KMS-11 (cell line): ENCODE results near the gene STN1.

Source experiments
- H2AFZ ChIP-seq: fragments of 200-600 bp; sonication (generic); 2 replicates; pipeline ENCODE4 v1.6.1; 2016; ENCODE audit warnings: antibody characterized with exemption, mixed run types, low read depth
- H3K27ac ChIP-seq: fragments of 200-600 bp; sonication (generic); 2 replicates; pipeline ENCODE4 v1.6.1; 2016; ENCODE audit warnings: mild to moderate bottlenecking, mixed run types
- H3K27me3 ChIP-seq: fragments of 200-600 bp; sonication (generic); 2 replicates; pipeline ENCODE4 v1.6.1; 2017; ENCODE audit warnings: mild to moderate bottlenecking, low read depth, mixed run types, moderate library complexity; ENCODE audit not compliant: insufficient read depth
- H3K36me3 ChIP-seq: fragments of 200-600 bp; sonication (generic); 2 replicates; pipeline ENCODE4 v1.6.1; 2017; ENCODE audit warnings: mild to moderate bottlenecking, mixed run types; ENCODE audit not compliant: insufficient read depth
- H3K4me1 ChIP-seq: fragments of 200-600 bp; sonication (generic); 2 replicates; pipeline ENCODE4 v1.6.1; 2016; ENCODE audit warnings: mild to moderate bottlenecking, low read depth, mixed run types; ENCODE audit not compliant: poor library complexity, severe bottlenecking
- H3K4me2 ChIP-seq: fragments of 200-600 bp; sonication (generic); 2 replicates; pipeline ENCODE4 v1.7.0; 2016; ENCODE audit warnings: mild to moderate bottlenecking, mixed run types
- H3K4me3 ChIP-seq: fragments of 200-600 bp; sonication (generic); IDR thresholded peaks from 2 replicates; pipeline ENCODE4 v1.6.1; 2017; ENCODE audit warnings: low read depth, low read length, mixed read lengths; ENCODE audit not compliant: insufficient read depth
- H3K79me2 ChIP-seq: fragments of 200-600 bp; sonication (generic); 2 replicates; pipeline ENCODE4 v1.6.1; 2016; ENCODE audit warnings: low read depth, mixed run types; ENCODE audit not compliant: insufficient read depth
- H3K9ac ChIP-seq: fragments of 200-600 bp; sonication (generic); 2 replicates; pipeline ENCODE4 v1.6.1; 2016; ENCODE audit warnings: mild to moderate bottlenecking, mixed run types
- H4K20me1 ChIP-seq: fragments of 200-600 bp; sonication (generic); 2 replicates; pipeline ENCODE4 v1.6.1; 2016; ENCODE audit warnings: mild to moderate bottlenecking, mixed run types; ENCODE audit not compliant: insufficient read depth
- CTCF ChIP-seq: fragments of 200-600 bp; sonication (generic); conservative IDR thresholded peaks from 2 replicates; pipeline ENCODE4 v1.6.1; 2017; ENCODE audit warnings: low read depth, mild to moderate bottlenecking, antibody characterized with exemption, low read length, moderate library complexity, mixed read lengths

STN1 gene

DNA sequence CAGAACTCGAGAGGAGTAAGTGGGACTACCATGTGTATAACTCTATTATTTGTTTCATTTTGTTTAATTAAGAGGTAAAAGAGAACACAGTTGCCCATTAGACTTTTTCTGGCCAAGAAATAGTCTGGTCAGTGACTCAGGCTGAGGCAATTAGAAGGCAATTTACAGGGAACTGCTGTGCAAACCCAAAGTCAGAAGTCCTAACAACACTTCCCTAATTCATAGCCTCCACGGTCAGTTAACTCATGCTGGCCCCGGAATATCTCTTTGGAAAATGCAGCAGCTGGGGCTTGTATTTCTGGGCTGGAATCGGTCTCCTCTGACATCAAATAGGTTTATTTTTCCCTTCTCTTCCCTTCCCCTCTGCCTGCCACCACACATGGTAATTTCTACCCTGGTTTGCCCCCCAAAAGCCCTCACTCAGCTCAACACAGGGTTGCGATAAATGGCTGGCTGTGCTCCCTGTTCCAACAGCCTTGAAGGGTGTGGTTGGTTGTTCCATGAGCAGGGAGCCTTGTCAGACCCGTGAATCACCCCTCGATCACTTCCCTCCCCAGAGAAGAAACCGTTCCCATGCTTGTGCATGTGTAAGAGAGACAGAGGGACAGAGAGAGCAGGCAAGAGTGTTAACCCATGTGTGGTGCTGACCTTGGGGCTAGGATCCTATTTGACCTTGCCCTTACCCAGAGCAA lies 68.0 kb downstream of the STN1 start:
- H3K4me1 ChIP-seq, result no peaks in the 10 kb centered on the region
- H4K20me1 ChIP-seq, result no peaks in the 10 kb centered on the region
- H3K27me3 ChIP-seq, result peaks cover 3% of the 10 kb centered on the region
- H3K9ac ChIP-seq, result no peak overlapping the region
- H3K79me2 ChIP-seq, result no peaks in the 10 kb centered on the region
- H3K36me3 ChIP-seq, result no peaks in the 10 kb centered on the region
- H3K4me3 ChIP-seq, result no peak overlapping the region
- no peak overlapping the region for H2AFZ ChIP-seq
- H3K4me2 ChIP-seq, result no peak overlapping the region
- TF ChIP-seq CTCF, result no peak
- no peak overlapping the region for H3K27ac ChIP-seq

DNA sequence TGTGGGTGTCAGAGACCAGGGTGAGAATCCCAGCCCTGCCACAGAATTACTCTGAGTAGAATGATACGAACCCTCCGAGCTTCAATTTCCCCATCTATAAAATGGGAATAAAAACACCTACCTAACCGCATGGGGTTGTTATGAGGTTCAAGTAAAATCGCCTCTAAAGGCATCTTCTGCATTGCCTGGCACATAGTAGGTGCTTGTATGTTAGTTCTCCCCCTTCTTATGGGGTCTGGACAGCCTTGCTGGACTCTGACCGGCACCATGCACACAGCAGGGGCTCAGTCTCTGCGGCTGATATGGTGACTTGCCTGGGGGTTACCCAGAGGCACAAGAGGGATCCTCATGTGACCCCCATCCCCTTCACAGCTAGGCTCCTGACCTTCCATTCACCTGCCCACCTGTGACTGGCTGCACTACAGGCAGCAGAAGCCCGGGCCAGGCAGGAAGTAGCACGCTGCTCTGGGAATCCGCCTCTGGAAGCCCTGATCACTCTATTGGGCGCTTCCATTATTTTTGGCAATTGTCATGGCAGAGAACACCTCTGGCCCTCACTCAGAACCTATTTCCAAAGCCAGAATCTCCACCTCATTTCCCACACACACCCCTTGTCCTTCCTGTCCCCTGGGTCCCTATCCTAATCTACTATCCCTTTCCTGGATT lies 68.6 kb downstream of the STN1 start:
- no peaks in the 10 kb centered on the region for H4K20me1 ChIP-seq
- no peaks in the 10 kb centered on the region for H3K36me3 ChIP-seq
- H3K9ac ChIP-seq, result no peak overlapping the region
- H3K27ac ChIP-seq, result no peak overlapping the region
- no peak for TF ChIP-seq CTCF
- no peak overlapping the region for H3K4me3 ChIP-seq
- H3K4me2 ChIP-seq, result no peak overlapping the region
- H3K27me3 ChIP-seq, result no peaks in the 10 kb centered on the region; the same call in 1 of the 2 replicates
- no peak overlapping the region for H2AFZ ChIP-seq
- no peaks in the 10 kb centered on the region for H3K4me1 ChIP-seq
- H3K79me2 ChIP-seq, result no peaks in the 10 kb centered on the region

DNA sequence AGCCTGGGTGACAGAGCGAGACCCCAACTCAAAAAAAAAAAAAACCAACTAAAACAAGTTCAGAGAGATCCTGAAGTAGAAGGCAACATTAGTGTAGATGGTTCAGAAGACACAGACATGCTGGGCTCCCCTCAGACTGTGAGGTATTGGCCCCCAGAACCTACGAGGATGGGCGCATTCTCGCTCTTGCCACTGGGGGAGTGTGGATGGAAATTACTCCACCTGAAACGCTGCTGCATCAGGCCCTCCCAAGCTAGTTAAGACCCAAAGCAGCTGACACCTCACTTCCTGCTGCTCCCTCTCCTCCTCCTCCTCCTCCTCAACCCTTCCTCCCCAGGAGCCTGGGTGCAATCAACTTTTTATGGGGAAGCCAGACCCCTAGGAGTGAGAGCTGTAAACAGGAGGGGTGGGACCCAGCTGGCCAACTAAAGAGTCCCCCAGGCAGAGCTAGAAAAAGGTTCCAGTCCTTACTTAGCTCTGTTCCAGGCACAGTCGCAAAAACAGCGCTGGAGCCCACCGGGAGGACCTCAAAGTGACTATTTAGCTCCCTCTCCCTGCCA lies 70.0 kb downstream of the STN1 start:
- Histone ChIP-seq H3K4me1 (no peaks in the 10 kb centered on the region), H3K36me3 (no peaks in the 10 kb centered on the region), H3K9ac (no peak overlapping the region), H3K4me2 (no peak overlapping the region), H4K20me1 (no peaks in the 10 kb centered on the region), H3K79me2 (no peaks in the 10 kb centered on the region), H2AFZ (no peak overlapping the region), H3K27me3 (no peaks in the 10 kb centered on the region), H3K27ac (no peak overlapping the region), H3K4me3 (no peak overlapping the region)
- TF ChIP-seq CTCF, result no peak

DNA sequence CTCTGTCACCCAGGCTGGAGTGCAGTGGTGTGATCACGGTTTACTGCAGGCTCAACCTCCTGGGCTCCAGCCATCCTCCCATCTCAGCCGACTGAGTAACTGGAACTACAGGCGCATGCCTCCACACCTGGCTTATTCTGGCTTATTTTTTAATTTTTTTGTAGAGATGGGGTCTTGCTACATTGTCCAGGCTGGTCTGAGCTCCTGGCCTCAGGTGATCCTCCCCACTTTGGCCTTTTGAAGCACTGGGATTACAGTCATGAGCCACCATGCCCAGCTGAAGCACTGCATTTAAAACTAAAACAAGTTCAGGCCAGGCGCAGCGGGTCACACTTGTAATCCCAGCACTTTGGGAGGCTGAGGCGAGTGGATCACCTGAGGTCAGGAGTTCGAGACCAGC lies 70.6 kb downstream of the STN1 start:
- Histone ChIP-seq H3K36me3 (no peaks in the 10 kb centered on the region), H3K4me3 (no peak overlapping the region), H3K27me3 (no peaks in the 10 kb centered on the region), H3K4me1 (no peaks in the 10 kb centered on the region), H2AFZ (no peak overlapping the region), H3K4me2 (no peak overlapping the region), H4K20me1 (no peaks in the 10 kb centered on the region), H3K27ac (no peak overlapping the region), H3K79me2 (no peaks in the 10 kb centered on the region), H3K9ac (no peak overlapping the region)
- TF ChIP-seq CTCF, result no peak
